ENCODE results near the gene POLR3K. TPM values are rescaled to one million over a fixed set of nuclear protein-coding genes. Genes with fewer than 3 reads are reported as not detected.
A peak's percentile ranks its signal among the peaks of the same experiment; 100 is the strongest.

The POLR3K gene
- total and polyA plus RNA-seq, 2 experiments from 2014 or later, result 2.2 to 17.2 TPM

DNA sequence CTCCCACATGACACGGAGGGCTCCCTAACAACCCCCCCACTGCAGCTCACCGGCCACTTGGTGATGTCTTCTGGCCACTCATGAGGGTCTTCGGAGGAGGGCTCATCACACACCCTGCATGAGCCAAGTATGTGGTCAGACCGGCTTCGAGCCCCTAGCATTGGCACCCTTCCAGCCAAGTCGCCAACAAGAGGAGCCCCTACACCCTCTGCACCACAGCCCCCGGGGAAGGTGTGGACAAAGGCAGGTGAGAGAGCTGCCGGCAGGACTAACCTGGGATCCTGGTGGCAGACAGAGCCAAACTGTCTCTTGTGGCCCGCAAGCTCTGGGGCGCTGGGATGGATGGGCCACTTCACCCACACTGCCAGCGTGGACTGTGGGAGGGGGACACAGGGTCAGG lies 6.8 kb upstream of the POLR3K start:
- no peak for TF ChIP-seq EZH2 (IDR thresholded peaks at IDR 0.05; ENCODE audit: insufficient read depth, poor library complexity, severe bottlenecking)
- Histone ChIP-seq H3K9ac (no peak overlapping the region), H3K27me3 (replicated peaks; ENCODE audit: insufficient read depth) (no peaks in the 10 kb centered on the region), H2AFZ (no peak overlapping the region), H3F3A (ENCODE audit: insufficient read depth) (no peaks in the 10 kb centered on the region), H3K4me1 (ENCODE audit: insufficient read depth) (no peaks in the 10 kb centered on the region), H3K27ac (no peak overlapping the region), H3K4me3 (no peak overlapping the region), H3K4me2 (ENCODE audit: unreplicated experiment) (no peak overlapping the region), H3K79me2 (ENCODE audit: insufficient read depth) (0 out of 2 replicates have a peak, but pooled peaks cover 5% of the 10 kb centered on the region), H3K36me3 (ENCODE audit: low read depth) (peaks cover 18% of the 10 kb centered on the region; the same call in 1 of the 2 replicates), H4K20me1 (ENCODE audit: insufficient read depth) (peaks cover under 1% of the 10 kb centered on the region; the same call in 1 of the 2 replicates), H3K9me3 (ENCODE audit: low read depth) (no peaks in the 10 kb centered on the region), H3K9me2 (ENCODE audit: insufficient read depth) (no peaks in the 10 kb centered on the region)
- in situ Hi-C loops (cut with MboI), result no loop called here
- no peak for DNase-seq
- WGBS, 2 experiments (ENCODE audit: low coverage in 1 of 2, low lambda C conversion rate in 2 of 2, missing lambda C conversion rate in 2 of 2), result 80 to 86% methylated on average over 11 of the region's 11 CpGs

DNA sequence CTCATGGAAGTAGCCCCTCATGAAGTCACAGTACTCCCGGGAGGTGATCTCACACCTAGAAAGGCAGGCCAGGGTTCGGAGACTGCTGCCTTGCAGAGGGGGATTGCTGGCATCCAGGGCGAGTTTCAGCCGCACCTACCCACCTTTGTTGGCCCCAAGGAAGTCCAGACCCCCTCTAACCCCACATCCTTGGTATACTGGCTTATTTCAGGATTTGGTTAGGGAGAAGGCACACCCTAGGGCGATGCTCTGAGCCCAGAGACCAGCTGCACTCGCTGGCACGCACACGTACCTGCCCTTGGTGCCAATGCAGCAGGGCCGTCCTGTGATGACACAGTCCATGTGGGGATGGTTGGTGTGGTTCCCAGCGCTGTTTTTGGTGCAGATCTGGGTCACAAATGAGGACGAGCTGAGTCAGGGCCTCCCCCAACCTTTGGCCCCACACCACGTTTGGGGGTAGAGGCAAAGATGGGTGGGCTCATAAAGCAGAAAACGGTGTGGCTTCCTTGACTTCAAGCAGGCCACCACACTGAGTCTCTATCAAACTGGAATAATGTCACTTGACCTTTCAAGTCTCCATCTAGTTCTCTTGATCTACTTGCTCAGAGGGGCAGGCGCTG lies 6.1 kb upstream of the POLR3K start:
- Histone ChIP-seq H3K9me3 (ENCODE audit: low read depth) (no peaks in the 10 kb centered on the region), H3K9me2 (ENCODE audit: insufficient read depth) (no peaks in the 10 kb centered on the region), H3F3A (ENCODE audit: insufficient read depth) (no peaks in the 10 kb centered on the region), H3K27me3 (replicated peaks; ENCODE audit: insufficient read depth) (no peaks in the 10 kb centered on the region), H3K36me3 (ENCODE audit: low read depth) (peaks cover 18% of the 10 kb centered on the region; the same call in 1 of the 2 replicates), H2AFZ (no peak overlapping the region), H3K4me2 (ENCODE audit: unreplicated experiment) (no peak overlapping the region), H3K4me3 (no peak overlapping the region), H3K9ac (no peak overlapping the region), H3K4me1 (ENCODE audit: insufficient read depth) (no peaks in the 10 kb centered on the region), H3K79me2 (ENCODE audit: insufficient read depth) (no peaks in the 10 kb centered on the region), H3K27ac (no peak overlapping the region), H4K20me1 (ENCODE audit: insufficient read depth) (no peaks in the 10 kb centered on the region)
- no peak for TF ChIP-seq EZH2 (IDR thresholded peaks at IDR 0.05; ENCODE audit: insufficient read depth, poor library complexity, severe bottlenecking)
- no peak for TF ChIP-seq EZH2phosphoT487 (IDR thresholded peaks at IDR 0.05; ENCODE audit: insufficient read depth, low read depth)
- in situ Hi-C loops (cut with MboI), result no loop called here
- WGBS, 2 experiments (ENCODE audit: low coverage in 1 of 2, low lambda C conversion rate in 2 of 2, missing lambda C conversion rate in 2 of 2), result 89 to 93% methylated on average over 13 to 14 of the region's 14 CpGs
- no peak for DNase-seq

DNA sequence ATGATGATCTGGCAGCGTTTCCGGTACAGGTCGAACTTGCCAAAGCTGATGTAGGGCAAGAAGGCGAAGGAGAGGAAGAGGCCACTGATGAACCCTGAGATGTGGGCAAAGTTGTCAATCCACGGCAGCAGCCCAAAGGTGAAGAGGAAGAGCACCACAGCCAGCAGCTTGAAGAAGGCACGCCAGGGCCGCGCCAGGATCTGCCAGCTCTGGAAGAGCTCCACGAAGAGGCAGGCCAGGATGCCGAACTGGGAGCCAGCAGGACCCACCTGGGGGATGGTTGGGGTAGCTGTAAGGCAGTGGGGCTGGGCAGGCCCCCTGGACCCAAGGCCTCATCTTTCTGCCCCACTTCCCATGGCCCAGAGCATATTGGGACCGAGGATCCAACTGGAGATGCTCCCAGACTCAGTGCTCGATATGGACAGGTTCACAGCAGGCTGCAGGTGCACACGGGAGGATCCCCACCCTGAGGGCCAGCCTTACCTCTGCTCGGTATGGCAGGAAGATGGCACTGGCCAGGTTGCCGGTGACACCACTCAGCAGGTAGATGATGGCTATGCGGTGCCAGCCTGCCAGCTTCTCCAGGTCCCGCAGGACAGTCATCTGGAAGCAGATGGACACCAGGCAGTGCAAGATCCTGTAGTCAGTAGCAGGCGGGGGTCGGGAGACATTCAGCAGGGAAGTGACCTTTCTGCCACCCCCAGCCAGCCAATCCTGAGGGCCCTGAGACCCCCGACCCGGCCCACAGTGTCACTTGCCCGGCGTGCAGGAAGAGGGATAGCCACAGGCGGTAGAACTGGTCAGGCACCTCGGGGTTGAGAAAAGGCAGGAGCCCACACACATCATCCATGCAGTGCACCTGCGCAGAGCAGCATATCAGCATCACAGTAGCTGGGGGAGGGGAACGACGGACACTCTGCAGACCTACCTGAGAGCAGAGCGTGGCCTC lies 5.4 kb upstream of the POLR3K start:
- peaks cover 7% of the 10 kb centered on the region; the same call in 1 of the 2 replicates for H3K79me2 ChIP-seq (ENCODE audit: insufficient read depth)
- H3K27me3 ChIP-seq (replicated peaks; ENCODE audit: insufficient read depth), result no peaks in the 10 kb centered on the region
- 83 to 84% methylated on average over 28 of the region's 29 CpGs for WGBS, 2 experiments (ENCODE audit: low coverage in 1 of 2, low lambda C conversion rate in 2 of 2, missing lambda C conversion rate in 2 of 2)
- TF ChIP-seq EZH2phosphoT487 (IDR thresholded peaks at IDR 0.05; ENCODE audit: insufficient read depth, low read depth) (no peak), EZH2 (IDR thresholded peaks at IDR 0.05; ENCODE audit: insufficient read depth, poor library complexity, severe bottlenecking) (no peak)
- no peak for DNase-seq
- no peaks in the 10 kb centered on the region for H3K9me3 ChIP-seq (ENCODE audit: low read depth)
- no peak overlapping the region for H3K4me2 ChIP-seq (ENCODE audit: unreplicated experiment)
- no peaks in the 10 kb centered on the region for H4K20me1 ChIP-seq (ENCODE audit: insufficient read depth)
- no peak overlapping the region for H3K9ac ChIP-seq
- H3K27ac ChIP-seq, result no peak overlapping the region
- no peaks in the 10 kb centered on the region for H3K9me2 ChIP-seq (ENCODE audit: insufficient read depth)
- in situ Hi-C loops (cut with MboI), result no loop called here
- H3F3A ChIP-seq (ENCODE audit: insufficient read depth), result no peaks in the 10 kb centered on the region
- peaks cover 18% of the 10 kb centered on the region; the same call in 1 of the 2 replicates for H3K36me3 ChIP-seq (ENCODE audit: low read depth)
- 0 out of 2 replicates have a peak, but pooled peaks cover 3% of the 10 kb centered on the region for H3K4me1 ChIP-seq (ENCODE audit: insufficient read depth)
- H2AFZ ChIP-seq, result no peak overlapping the region
- H3K4me3 ChIP-seq, result no peak overlapping the region

DNA sequence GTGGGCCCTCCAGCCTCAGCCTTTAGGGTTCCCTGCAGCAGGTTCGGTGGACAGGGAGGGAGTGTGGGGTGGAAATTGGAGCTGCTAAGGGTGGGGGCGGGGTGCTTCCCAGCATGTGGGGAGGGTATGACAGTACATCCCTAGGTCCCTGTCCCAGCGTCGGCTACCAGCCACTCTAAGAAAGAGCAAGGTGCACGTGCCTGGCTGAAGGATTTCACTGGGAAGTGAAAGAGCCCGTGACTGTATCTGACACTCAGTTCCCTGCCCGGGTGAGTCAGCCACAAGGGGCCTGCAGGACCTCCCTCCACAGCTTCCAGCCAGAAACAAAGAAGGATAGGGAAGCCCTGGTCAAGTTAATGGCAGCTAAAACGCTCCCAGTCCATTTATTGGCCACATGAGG lies 4.3 kb upstream of the POLR3K start:
- H4K20me1 ChIP-seq (ENCODE audit: insufficient read depth), result no peaks in the 10 kb centered on the region
- H3K27me3 ChIP-seq (replicated peaks; ENCODE audit: insufficient read depth), result no peaks in the 10 kb centered on the region
- no peaks in the 10 kb centered on the region for H3K9me3 ChIP-seq (ENCODE audit: low read depth)
- no peak for TF ChIP-seq EZH2 (IDR thresholded peaks at IDR 0.05; ENCODE audit: insufficient read depth, poor library complexity, severe bottlenecking)
- no peak for TF ChIP-seq EZH2phosphoT487 (IDR thresholded peaks at IDR 0.05; ENCODE audit: insufficient read depth, low read depth)
- no peak overlapping the region for H3K4me2 ChIP-seq (ENCODE audit: unreplicated experiment)
- H3K36me3 ChIP-seq (ENCODE audit: low read depth), result peaks cover 17% of the 10 kb centered on the region; the same call in 1 of the 2 replicates
- 0 out of 2 replicates have a peak, but pooled peaks cover 3% of the 10 kb centered on the region for H3K4me1 ChIP-seq (ENCODE audit: insufficient read depth)
- no peak overlapping the region for H3K9ac ChIP-seq
- no peak overlapping the region for H3K27ac ChIP-seq
- in situ Hi-C loops (cut with MboI), result no loop called here
- H3K4me3 ChIP-seq, result no peak overlapping the region
- peaks cover 7% of the 10 kb centered on the region; the same call in 1 of the 2 replicates for H3K79me2 ChIP-seq (ENCODE audit: insufficient read depth)
- peaks cover 2% of the 10 kb centered on the region; the same call in 1 of the 2 replicates for H3F3A ChIP-seq (ENCODE audit: insufficient read depth)
- no peaks in the 10 kb centered on the region for H3K9me2 ChIP-seq (ENCODE audit: insufficient read depth)
- DNase-seq, result peak; percentile 39
- WGBS, 2 experiments (ENCODE audit: low coverage in 1 of 2, low lambda C conversion rate in 2 of 2, missing lambda C conversion rate in 2 of 2), result 63 to 76% methylated on average over 7 to 8 of the region's 8 CpGs
- H2AFZ ChIP-seq, result no peak overlapping the region
